Thymus (tissue), 11 donors: ENCODE measurements around the gene SELENOO. TPM values are rescaled to one million over a fixed set of nuclear protein-coding genes. Genes with fewer than 3 reads are reported as not detected.

ENCODE experiments used
- DNase-seq, 9 donors: peaks; one replicate each; pipeline ENCODE4 v3.0.0-alpha.2; 2013; ENCODE audit warnings: low spot score in 9 of 9, low read depth in 6 of 9, missing footprints in 1 of 9
- H3K27ac ChIP-seq, 2 donors: one replicate each; pipeline ENCODE4 v1.5.1; 2013; ENCODE audit warnings: control low read depth in 1 of 2, low read depth in 1 of 2, low read length in 1 of 2, mild to moderate bottlenecking in 1 of 2, moderate library complexity in 1 of 2
- H3K27me3 ChIP-seq, 2 donors: one replicate each; pipeline ENCODE4 v1.5.1; 2013; ENCODE audit warnings: low read length in 1 of 2; ENCODE audit not compliant: control insufficient read depth in 2 of 2, insufficient read depth in 1 of 2
- H3K36me3 ChIP-seq, 2 donors: one replicate each; pipeline ENCODE4 v1.5.1; 2013; ENCODE audit warnings: low read length in 1 of 2, mild to moderate bottlenecking in 1 of 2, moderate library complexity in 1 of 2; ENCODE audit not compliant: control insufficient read depth in 2 of 2, insufficient read depth in 2 of 2
- H3K4me1 ChIP-seq, 2 donors: one replicate each; pipeline ENCODE4 v1.5.1; 2013; ENCODE audit warnings: low read length in 2 of 2; ENCODE audit not compliant: control insufficient read depth in 2 of 2, insufficient read depth in 2 of 2
- H3K4me3 ChIP-seq, 2 donors: one replicate each; pipeline ENCODE4 v1.5.1; 2013; ENCODE audit warnings: low read length in 2 of 2, control low read depth in 1 of 2, mild to moderate bottlenecking in 1 of 2
- H3K9me3 ChIP-seq, 2 donors: one replicate each; pipeline ENCODE4 v1.5.1; 2013; ENCODE audit warnings: low read length in 1 of 2, mild to moderate bottlenecking in 1 of 2; ENCODE audit not compliant: control insufficient read depth in 2 of 2, insufficient read depth in 1 of 2
- WGBS: extraction: QIAGEN DNeasy Blood & Tissue Kit; methylation state at CpG from one replicate; pipeline ENCODE4 v1.1.7; 2013; 5-methylcytosine and 5-hydroxymethylcytosine counted together
- polyA plus RNA-seq: library from polyadenylated mRNA; stranded (reverse); fragments of 200-250 nt; gene quantifications from one replicate; pipeline ENCODE4 v1.2.3, GENCODE V29; 2013
- total RNA-seq: library from RNA; stranded (reverse); fragments of 120-200 nt; gene quantifications from one replicate; pipeline ENCODE4 v1.2.4, GENCODE V29; 2013
- donor health status: healthy.

Gene SELENOO
- total and polyA plus RNA-seq, 2 donors: 17.4 to 62.1 TPM

DNA sequence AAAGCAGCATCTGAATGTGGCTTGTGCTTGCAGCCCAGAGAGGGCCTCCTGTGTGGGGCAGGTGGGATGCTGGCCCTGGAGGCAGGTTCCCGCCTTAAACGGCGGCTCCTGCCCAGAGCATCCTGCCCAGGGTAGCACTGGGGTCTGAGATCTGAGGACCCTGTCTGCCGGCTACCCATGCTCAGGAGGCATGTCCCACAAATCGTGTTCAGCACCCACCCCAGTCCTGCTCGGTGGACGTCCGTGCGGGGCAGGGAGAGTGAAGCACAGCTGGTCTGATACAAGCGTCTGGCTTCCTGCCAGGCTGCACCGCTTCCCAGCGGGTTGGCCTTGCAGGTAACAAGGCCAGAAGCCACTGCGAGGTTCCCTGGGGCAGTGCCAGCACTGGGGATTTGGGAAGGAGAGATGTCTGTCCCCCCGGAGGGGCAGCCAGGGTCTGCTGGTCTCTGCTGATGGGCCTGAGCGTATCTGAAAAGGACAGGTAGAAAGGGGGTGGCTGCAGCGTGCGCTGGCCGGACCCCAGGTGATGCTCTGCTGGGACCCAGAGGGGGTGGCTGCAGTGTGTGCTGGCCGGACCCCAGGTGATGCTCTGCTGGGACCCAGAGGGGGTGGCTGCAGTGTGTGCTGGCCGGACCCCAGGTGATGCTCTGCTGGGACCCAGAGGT lies 11.5 kb upstream of the SELENOO start:
- Histone ChIP-seq H3K9me3 (peaks cover 0 to 8% of the 10 kb centered on the region in 2 donors), H3K36me3 (peaks cover 15 to 17% of the 10 kb centered on the region in 2 donors), H3K27me3 (peaks cover 10 to 12% of the 10 kb centered on the region in 2 donors), H3K27ac (peak overlapping the region; percentile 97 to 99), H3K4me1 (peaks cover 52 to 79% of the 10 kb centered on the region in 2 donors), H3K4me3 (no peak overlapping the region)
- WGBS: 75% methylated on average over 20 of the region's 20 CpGs
- DNase-seq: no peak

DNA sequence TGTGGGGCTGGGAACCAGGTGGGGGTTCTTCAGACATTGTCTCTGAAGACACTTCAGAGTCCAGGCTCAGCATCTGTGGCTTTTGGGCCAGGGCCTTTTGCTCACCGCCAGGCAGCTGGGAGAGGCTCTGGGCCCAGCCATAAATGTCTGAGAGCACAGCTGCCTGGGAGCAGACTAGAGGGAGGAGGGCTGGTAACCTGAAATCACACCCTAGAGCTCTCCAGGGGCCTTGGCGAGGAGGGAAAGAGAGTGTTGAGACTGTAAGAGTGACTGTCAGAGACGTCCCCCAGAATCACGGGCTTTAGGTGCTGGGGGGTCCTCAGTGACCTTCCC lies 11.0 kb upstream of the SELENOO start:
- Histone ChIP-seq H3K27me3 (peaks cover 5 to 7% of the 10 kb centered on the region in 2 donors), H3K36me3 (peaks cover 20 to 22% of the 10 kb centered on the region in 2 donors), H3K9me3 (peaks cover 0 to 8% of the 10 kb centered on the region in 2 donors), H3K4me3 (peak overlapping the region; percentile 73 to 83), H3K4me1 (peaks cover 52 to 79% of the 10 kb centered on the region in 2 donors), H3K27ac (peak overlapping the region; percentile 97 to 99)
- WGBS: 6% methylated on average over 4 of the region's 4 CpGs
- DNase-seq: no peak

DNA sequence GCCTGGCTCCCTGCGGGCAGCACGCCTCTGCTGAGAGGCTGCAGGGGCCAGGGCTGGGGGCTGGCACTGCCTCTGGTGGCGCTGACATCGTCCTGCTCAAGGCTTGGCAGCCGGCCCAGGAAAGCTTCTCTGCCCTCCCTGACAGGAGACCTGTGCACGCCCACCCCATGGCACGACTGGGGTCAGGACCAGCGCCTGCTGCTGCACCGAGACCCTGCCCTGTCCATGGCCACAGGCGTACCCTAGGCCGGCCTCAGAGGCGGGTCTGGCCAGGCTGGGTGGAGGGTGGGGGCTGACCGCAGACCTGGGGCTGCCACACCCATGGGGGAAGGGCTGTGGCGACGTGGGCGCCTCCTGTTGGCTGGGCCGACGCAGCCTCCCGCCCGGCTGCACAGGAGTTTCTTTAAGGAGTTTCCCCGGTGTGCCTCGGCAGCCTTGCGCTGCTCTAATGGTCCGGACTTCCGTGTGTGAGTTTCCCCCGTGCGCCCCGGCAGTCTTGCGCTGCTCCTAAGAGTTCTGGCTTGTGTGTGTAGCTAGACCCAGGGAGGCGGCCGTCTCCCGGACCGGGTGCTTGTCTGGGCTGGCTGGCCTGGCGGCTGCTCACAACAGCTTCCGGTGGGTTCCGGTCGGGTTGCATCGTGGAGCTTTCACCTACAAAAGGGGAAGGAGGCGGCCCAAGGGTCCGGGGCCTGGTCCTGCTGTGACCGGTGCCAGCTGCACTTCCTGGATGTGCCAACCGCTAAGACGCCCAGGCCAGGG lies 10.4 kb upstream of the SELENOO start:
- peaks cover 0 to 8% of the 10 kb centered on the region in 2 donors for H3K9me3 ChIP-seq
- H3K27me3 ChIP-seq: peaks cover 0 to 2% of the 10 kb centered on the region in 2 donors
- peaks cover 26% of the 10 kb centered on the region in 2 donors for H3K36me3 ChIP-seq
- under 1% methylated on average over 43 of the region's 43 CpGs for WGBS
- H3K4me1 ChIP-seq: peaks cover 47 to 77% of the 10 kb centered on the region in 2 donors
- H3K4me3 ChIP-seq: peak overlapping the region; percentile 73 to 83
- peak overlapping the region; percentile 97 to 99 for H3K27ac ChIP-seq
- peak in 8 of 9 donors; percentile 65 to 90 (median 73) for DNase-seq

DNA sequence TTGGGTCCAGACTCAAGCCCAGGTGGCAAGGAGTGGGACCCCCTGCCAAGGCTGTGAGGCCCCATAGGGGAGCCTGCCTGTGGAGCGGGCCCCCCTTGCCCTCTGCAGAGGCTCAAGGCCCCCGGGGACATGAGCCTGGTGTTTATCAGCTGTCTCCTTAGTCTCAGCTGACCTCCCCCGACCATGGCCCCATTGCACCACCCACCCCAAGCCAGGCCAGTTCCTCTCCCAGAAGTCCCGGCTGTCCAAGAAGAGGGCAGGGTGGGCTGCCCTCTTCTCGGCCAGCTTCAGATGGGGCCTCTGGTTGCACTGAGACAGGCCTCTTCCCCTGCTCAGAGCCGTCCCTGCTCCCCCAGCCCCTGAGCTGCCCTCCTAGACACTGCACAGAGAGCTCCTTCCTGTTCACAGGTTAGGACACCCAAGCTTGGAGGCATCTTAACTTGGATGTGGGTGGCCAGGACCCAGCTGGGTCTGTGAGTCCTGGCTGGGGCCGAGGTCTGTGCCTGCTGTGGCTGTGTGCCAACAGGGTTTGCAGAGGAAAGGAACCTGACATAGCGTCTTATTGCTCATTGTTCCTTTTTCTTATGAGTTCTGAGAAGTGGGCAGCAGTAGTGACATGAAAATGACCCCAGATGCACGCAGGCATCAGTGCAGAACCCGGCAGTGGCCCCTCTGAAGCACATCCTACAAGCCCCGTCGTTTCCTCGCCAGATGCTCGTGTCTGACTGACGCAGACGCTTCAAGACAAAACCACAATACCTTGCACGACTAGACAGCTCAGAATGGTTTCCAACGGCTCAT lies 9.7 kb upstream of the SELENOO start:
- peak overlapping the region; percentile 73 to 83 for H3K4me3 ChIP-seq
- peaks cover 46 to 75% of the 10 kb centered on the region in 2 donors for H3K4me1 ChIP-seq
- DNase-seq: peak; percentile 61 to 95 (median 83)
- peaks cover 32 to 33% of the 10 kb centered on the region in 2 donors for H3K36me3 ChIP-seq
- peak overlapping the region; percentile 97 to 99 for H3K27ac ChIP-seq
- 3% methylated on average over 18 of the region's 18 CpGs for WGBS
- peaks cover 0 to 8% of the 10 kb centered on the region in 2 donors for H3K9me3 ChIP-seq
- no peaks in the 10 kb centered on the region for H3K27me3 ChIP-seq

DNA sequence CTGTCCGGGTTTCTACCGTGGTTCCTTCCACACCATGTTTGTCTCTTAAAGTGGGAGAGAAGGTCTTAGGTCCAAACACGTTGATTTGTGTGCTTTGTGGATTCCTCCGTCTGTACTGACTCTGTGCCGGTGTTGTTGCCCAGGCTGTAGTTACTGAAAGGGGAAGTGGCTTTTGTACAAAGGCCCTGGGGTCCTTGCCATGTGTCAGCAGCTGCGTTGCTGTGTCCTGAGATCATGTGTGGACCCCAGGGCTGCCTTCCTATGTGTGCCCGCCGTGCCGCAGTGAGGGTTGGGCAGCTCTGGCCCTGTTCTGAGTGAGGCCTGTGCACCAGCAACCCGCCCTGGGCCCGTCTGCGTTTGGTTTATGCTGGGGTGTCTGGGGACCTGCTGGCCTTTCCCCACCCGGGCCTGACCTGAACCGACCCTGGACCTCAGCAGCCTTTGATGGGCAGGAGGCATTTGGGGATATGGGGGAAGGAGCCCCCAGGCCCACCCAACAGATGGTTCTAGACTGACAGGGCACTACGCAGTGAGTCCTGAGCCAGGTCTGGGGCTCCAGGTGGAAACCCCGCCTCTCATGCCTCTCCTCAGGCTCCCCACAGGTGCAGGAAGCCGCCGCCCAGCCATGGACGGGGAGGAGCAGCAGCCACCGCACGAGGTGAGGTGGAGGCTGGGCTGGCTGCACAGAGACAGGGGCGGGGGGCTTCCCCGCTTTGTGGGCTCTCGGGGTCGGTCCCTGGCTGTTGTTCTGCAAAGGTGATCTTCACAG lies 8.2 kb upstream of the SELENOO start:
- Histone ChIP-seq H3K27me3 (no peaks in the 10 kb centered on the region), H3K4me1 (peaks cover 37 to 65% of the 10 kb centered on the region in 2 donors), H3K4me3 (peak overlapping the region; percentile 26 to 83), H3K9me3 (peaks cover 0 to 8% of the 10 kb centered on the region in 2 donors), H3K27ac (peak overlapping the region; percentile 97 to 99), H3K36me3 (peaks cover 44 to 46% of the 10 kb centered on the region in 2 donors)
- 35% methylated on average over 25 of the region's 25 CpGs for WGBS
- peak in 3 of 9 donors; percentile 44 to 78 (median 58) for DNase-seq

DNA sequence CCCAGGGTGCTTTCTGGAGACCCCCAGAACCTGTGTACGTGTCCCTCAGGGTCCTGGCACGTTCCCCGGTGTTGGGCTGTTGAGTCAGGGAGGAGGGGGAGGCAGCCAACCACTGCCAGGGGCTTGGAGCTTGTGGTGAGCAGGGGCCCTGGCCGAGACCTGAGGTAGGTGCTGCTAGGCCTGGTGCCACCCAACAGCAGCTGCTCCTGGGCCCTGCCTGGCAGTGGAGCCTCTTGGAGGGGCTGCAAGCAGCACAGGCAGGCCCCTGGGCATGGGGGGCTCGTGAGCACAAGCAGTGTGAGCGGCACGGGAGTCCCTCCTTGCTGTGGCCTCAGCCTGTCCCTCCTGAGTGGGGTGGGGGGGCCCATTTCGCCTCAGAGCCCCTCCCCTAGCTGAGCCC lies 7.2 kb upstream of the SELENOO start:
- Histone ChIP-seq H3K36me3 (peaks cover 44 to 56% of the 10 kb centered on the region in 2 donors), H3K27me3 (no peaks in the 10 kb centered on the region), H3K9me3 (peaks cover 0 to 8% of the 10 kb centered on the region in 2 donors), H3K4me1 (peaks cover 37 to 59% of the 10 kb centered on the region in 2 donors), H3K4me3 (no peak overlapping the region), H3K27ac (peak overlapping the region in 1 of 2 donors; percentile 99)
- no peak for DNase-seq
- WGBS: 91% methylated on average over 8 of the region's 8 CpGs

DNA sequence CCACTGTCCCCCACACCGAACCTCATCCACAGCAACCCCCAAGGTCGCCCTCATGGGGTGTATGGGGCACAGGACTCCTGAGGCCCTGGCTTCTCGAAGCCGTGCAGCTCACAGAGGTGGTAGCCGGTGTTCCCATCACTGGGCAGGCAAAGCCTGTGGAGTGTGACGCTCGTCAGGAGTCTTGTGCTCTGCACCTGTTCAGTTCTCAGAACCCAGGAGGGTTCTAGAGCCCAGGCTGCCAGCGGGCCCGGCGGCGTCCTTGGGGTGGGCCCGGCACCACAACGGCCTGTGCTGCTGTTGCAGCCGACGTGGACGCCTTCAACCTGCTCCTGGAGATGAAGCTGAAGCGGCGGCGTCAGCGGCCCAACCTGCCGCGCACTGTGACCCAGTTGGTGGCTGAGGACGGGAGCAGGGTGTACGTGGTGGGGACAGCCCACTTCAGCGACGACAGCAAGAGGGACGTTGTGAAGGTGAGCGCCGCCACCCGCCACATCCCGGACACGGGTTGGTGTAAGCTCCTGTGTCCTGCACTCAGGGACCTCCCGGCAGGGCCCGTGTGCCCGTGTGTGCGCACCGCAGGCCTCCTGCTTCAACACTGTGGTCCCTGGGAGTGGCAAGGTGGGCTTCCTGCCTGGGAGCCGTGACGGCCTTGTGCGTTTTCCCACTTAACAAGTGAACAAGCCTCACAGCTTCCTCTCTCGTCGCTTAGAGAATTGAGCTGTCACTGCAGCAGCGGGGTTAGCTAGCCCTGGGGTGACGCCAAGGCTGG lies 6.6 kb upstream of the SELENOO start:
- H3K36me3 ChIP-seq: peaks cover 49 to 61% of the 10 kb centered on the region in 2 donors
- H3K4me3 ChIP-seq: no peak overlapping the region

DNA sequence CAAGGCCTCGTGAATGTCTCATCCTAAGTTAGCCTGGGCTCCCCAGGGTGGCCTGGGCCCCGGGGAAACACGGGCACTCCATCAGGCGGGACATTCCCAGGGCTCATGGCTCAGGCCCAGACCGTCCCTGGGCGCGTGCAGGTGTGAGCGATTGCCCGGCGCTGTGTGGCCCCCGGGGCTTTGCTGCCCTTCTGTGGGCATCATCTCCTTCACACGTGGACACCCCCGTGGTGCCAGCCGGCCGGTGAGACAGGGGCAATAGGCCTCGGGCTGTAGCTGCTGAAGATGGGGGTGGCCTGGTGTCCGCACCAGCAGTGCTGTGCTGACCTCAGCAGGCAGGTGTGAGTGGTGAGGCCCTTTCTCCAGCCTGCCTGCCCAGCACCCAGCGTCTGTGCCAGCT lies 4.6 kb upstream of the SELENOO start:
- no peaks in the 10 kb centered on the region for H3K27me3 ChIP-seq
- peaks cover 0 to 4% of the 10 kb centered on the region in 2 donors for H3K9me3 ChIP-seq
- DNase-seq: no peak
- H3K4me1 ChIP-seq: peaks cover 31 to 41% of the 10 kb centered on the region in 2 donors
- H3K36me3 ChIP-seq: peaks cover 51 to 61% of the 10 kb centered on the region in 2 donors
- no peak overlapping the region for H3K27ac ChIP-seq
- H3K4me3 ChIP-seq: no peak overlapping the region
- 94% methylated on average over 18 of the region's 18 CpGs for WGBS

More for the DNA sequence above, 6.6 kb upstream of the SELENOO start:
- no peaks in the 10 kb centered on the region for H3K27me3 ChIP-seq
- WGBS: 97% methylated on average over 44 of the region's 44 CpGs
- H3K9me3 ChIP-seq: peaks cover 0 to 7% of the 10 kb centered on the region in 2 donors
- DNase-seq: no peak
- H3K27ac ChIP-seq: no peak overlapping the region
- H3K4me1 ChIP-seq: peaks cover 36 to 53% of the 10 kb centered on the region in 2 donors
